Erythroblast (primary cell): ENCODE results near the gene ODAM.
"Not testable (repeated sequence)": the region's sequence is repeated elsewhere in the genome, so short reads cannot be mapped to it uniquely, and the experiment has no call there.

Source experiments
- GATA1 ChIP-seq: IDR thresholded peaks from 2 replicates; pipeline ENCODE4 v1.6.1; 2011; ENCODE audit warnings: low read depth, mild to moderate bottlenecking, control low read depth, low read length, moderate library complexity
- POLR2A ChIP-seq: IDR thresholded peaks from 2 replicates; pipeline ENCODE4 v1.6.1; 2011; ENCODE audit warnings: mild to moderate bottlenecking, low read length

DNA sequence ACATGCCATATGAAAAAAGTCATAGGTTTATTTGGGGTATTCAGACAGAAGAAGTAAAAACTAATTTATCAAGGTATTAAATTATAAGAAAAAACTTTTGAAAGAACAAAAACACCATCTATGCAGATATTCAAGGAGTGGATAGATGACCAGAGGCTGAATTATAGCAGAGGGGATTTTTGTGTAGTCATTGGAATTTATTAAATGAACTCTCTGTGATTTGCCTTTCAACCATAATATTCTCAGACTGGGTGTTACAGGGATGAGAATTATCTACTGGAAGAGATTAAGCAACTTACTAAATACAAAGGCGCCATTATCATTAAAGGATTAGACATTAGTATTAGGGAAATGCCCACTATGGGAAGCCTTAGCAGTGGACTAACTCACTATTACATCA lies 21.0 kb downstream of the ODAM start:
- TF ChIP-seq POLR2A, GATA1: not testable (repeated sequence)
